ENCODE data around the gene VWA5B1.

The VWA5B1 gene

GRCh38 chr1:20401405-20402010 is 110.8 kb downstream of the VWA5B1 start:
- DNase-seq (ENCODE audit: low read depth, low spot score): no peak
- TF ChIP-seq YY1 (IDR thresholded peaks at IDR 0.05; ENCODE audit: insufficient read depth, insufficient read length) (no peak), ZNF274 (IDR thresholded peaks at IDR 0.05; ENCODE audit: low read depth, low read length) (no peak), SUZ12 (IDR thresholded peaks at IDR 0.05; ENCODE audit: extremely low read depth, insufficient read depth, insufficient read length) (no peak)
- H3K4me3 ChIP-seq (ENCODE audit: insufficient read length, low read depth): no peak overlapping the region
- H3K9ac ChIP-seq (ENCODE audit: insufficient read length, low read depth): no peak overlapping the region
- peaks cover 83% of the 10 kb centered on the region for H3K27me3 ChIP-seq (ENCODE audit: insufficient read depth, insufficient read length)
- H3K36me3 ChIP-seq (ENCODE audit: insufficient read depth, insufficient read length, low read length): no peaks in the 10 kb centered on the region
- H3K4me1 ChIP-seq (ENCODE audit: insufficient read depth, insufficient read length): peaks cover 3% of the 10 kb centered on the region
- H3K9me3 ChIP-seq (ENCODE audit: insufficient read depth, low read length): no peaks in the 10 kb centered on the region

GRCh38 chr1:20402585-20403422 is 112.1 kb downstream of the VWA5B1 start:
- no peaks in the 10 kb centered on the region for H3K36me3 ChIP-seq (ENCODE audit: insufficient read depth, insufficient read length, low read length)
- H3K9me3 ChIP-seq (ENCODE audit: insufficient read depth, low read length): no peaks in the 10 kb centered on the region
- TF ChIP-seq YY1 (IDR thresholded peaks at IDR 0.05; ENCODE audit: insufficient read depth, insufficient read length) (no peak), SUZ12 (IDR thresholded peaks at IDR 0.05; ENCODE audit: extremely low read depth, insufficient read depth, insufficient read length) (no peak), ZNF274 (IDR thresholded peaks at IDR 0.05; ENCODE audit: low read depth, low read length) (no peak)
- no peak for DNase-seq (ENCODE audit: low read depth, low spot score)
- no peak overlapping the region for H3K9ac ChIP-seq (ENCODE audit: insufficient read length, low read depth)
- H3K4me1 ChIP-seq (ENCODE audit: insufficient read depth, insufficient read length): peaks cover 3% of the 10 kb centered on the region
- no peak overlapping the region for H3K4me3 ChIP-seq (ENCODE audit: insufficient read length, low read depth)
- peaks cover 82% of the 10 kb centered on the region for H3K27me3 ChIP-seq (ENCODE audit: insufficient read depth, insufficient read length)

- Histone ChIP-seq H3K36me3 (ENCODE audit: insufficient read depth, insufficient read length, low read length) (no peaks in the 10 kb centered on the region), H3K9me3 (ENCODE audit: insufficient read depth, low read length) (no peaks in the 10 kb centered on the region), H3K27me3 (ENCODE audit: insufficient read depth, insufficient read length) (peaks cover 75% of the 10 kb centered on the region), H3K4me1 (ENCODE audit: insufficient read depth, insufficient read length) (peaks cover 3% of the 10 kb centered on the region), H3K4me3 (ENCODE audit: insufficient read length, low read depth) (no peak overlapping the region), H3K9ac (ENCODE audit: insufficient read length, low read depth) (no peak overlapping the region)
- DNase-seq (ENCODE audit: low read depth, low spot score): no peak
- TF ChIP-seq SUZ12 (IDR thresholded peaks at IDR 0.05; ENCODE audit: extremely low read depth, insufficient read depth, insufficient read length): no peak
- TF ChIP-seq ZNF274 (IDR thresholded peaks at IDR 0.05; ENCODE audit: low read depth, low read length): no peak
- TF ChIP-seq YY1 (IDR thresholded peaks at IDR 0.05; ENCODE audit: insufficient read depth, insufficient read length): no peak
Observed at GRCh38 chr1:20403423-20404145, 112.9 kb downstream of the VWA5B1 start.

GRCh38 chr1:20404466-20404865 is 113.8 kb downstream of the VWA5B1 start:
- Histone ChIP-seq H3K9me3 (ENCODE audit: insufficient read depth, low read length) (no peaks in the 10 kb centered on the region), H3K27me3 (ENCODE audit: insufficient read depth, insufficient read length) (peaks cover 74% of the 10 kb centered on the region), H3K4me1 (ENCODE audit: insufficient read depth, insufficient read length) (peaks cover 4% of the 10 kb centered on the region), H3K36me3 (ENCODE audit: insufficient read depth, insufficient read length, low read length) (no peaks in the 10 kb centered on the region), H3K9ac (ENCODE audit: insufficient read length, low read depth) (no peak overlapping the region), H3K4me3 (ENCODE audit: insufficient read length, low read depth) (no peak overlapping the region)
- TF ChIP-seq ZNF274 (IDR thresholded peaks at IDR 0.05; ENCODE audit: low read depth, low read length) (no peak), YY1 (IDR thresholded peaks at IDR 0.05; ENCODE audit: insufficient read depth, insufficient read length) (no peak), SUZ12 (IDR thresholded peaks at IDR 0.05; ENCODE audit: extremely low read depth, insufficient read depth, insufficient read length) (no peak)
- DNase-seq (ENCODE audit: low read depth, low spot score): no peak
